WTC11 (cell line): ENCODE measurements around the gene SUCLG1.

Source experiments
- CTCF ChIP-seq: fragments of 200-600 bp; IDR thresholded peaks from 2 replicates; pipeline ENCODE4 v1.8.0; 2022; ENCODE audit warnings: antibody characterized with exemption
- MAX ChIP-seq: sonication (generic); formaldehyde crosslinking; IDR thresholded peaks from 2 replicates; pipeline ENCODE4 v1.8.0; 2022; ENCODE audit warnings: mild to moderate bottlenecking, missing genetic modification reagents
- RELA ChIP-seq: sonication (generic); formaldehyde crosslinking; IDR thresholded peaks from 2 replicates; pipeline ENCODE4 v1.8.1; 2022; ENCODE audit warnings: missing genetic modification reagents, mild to moderate bottlenecking, borderline replicate concordance
- TEAD4 ChIP-seq: sonication (generic); formaldehyde crosslinking; IDR thresholded peaks from 2 replicates; pipeline ENCODE4 v1.8.0; 2022; ENCODE audit warnings: mild to moderate bottlenecking, missing genetic modification reagents
- USF2 ChIP-seq: sonication (generic); formaldehyde crosslinking; IDR thresholded peaks from 2 replicates; pipeline ENCODE4 v1.8.1; 2023; ENCODE audit warnings: mild to moderate bottlenecking, missing genetic modification reagents, moderate library complexity

- no peak for TF ChIP-seq USF2
- TF ChIP-seq CTCF: no peak
- TF ChIP-seq TEAD4: no peak
- TF ChIP-seq RELA (CRISPR knock-in tag): no peak
- TF ChIP-seq MAX (CRISPR knock-in tag): no peak
Observed at GRCh38 chr2:84493514-84493913, 34.4 kb upstream of the SUCLG1 start.
